GM12891 (cell line): ENCODE data around the gene FCRL1.

Source experiments
- DNase-seq: peaks from one replicate; pipeline ENCODE4 v3.0.0; 2011; ENCODE audit warnings: low spot score; ENCODE audit not compliant: insufficient read length
- FAIRE-seq: peaks from 2 replicates; lab custom pipeline; 2011; peaks lifted over from hg19 to GRCh38; lab: Jason Lieb, UNC
- PAX5 ChIP-seq: IDR thresholded peaks from 2 replicates; pipeline ENCODE4 v1.6.1; 2011; ENCODE audit warnings: low read length, moderate library complexity, mild to moderate bottlenecking; ENCODE audit not compliant: insufficient read depth, severe bottlenecking
- POLR2A ChIP-seq: IDR thresholded peaks from 2 replicates; pipeline ENCODE4 v1.6.1; 2011; ENCODE audit warnings: low read depth, low read length, control low read depth
- POLR2AphosphoS5 ChIP-seq: IDR thresholded peaks from 2 replicates; pipeline ENCODE4 v1.6.1; 2011; ENCODE audit warnings: low read depth, low read length, control low read depth
- POU2F2 ChIP-seq: IDR thresholded peaks from 2 replicates; pipeline ENCODE4 v1.6.1; 2011; ENCODE audit warnings: low read depth, mild to moderate bottlenecking, control low read depth, low read length, moderate library complexity
- SPI1 ChIP-seq: IDR thresholded peaks from 2 replicates; pipeline ENCODE4 v1.6.1; 2011; ENCODE audit warnings: low read depth, low read length, control low read depth
- TAF1 ChIP-seq: IDR thresholded peaks from 2 replicates; pipeline ENCODE4 v1.6.1; 2011; ENCODE audit warnings: low read depth, low read length, control low read depth

FCRL1 gene

DNA sequence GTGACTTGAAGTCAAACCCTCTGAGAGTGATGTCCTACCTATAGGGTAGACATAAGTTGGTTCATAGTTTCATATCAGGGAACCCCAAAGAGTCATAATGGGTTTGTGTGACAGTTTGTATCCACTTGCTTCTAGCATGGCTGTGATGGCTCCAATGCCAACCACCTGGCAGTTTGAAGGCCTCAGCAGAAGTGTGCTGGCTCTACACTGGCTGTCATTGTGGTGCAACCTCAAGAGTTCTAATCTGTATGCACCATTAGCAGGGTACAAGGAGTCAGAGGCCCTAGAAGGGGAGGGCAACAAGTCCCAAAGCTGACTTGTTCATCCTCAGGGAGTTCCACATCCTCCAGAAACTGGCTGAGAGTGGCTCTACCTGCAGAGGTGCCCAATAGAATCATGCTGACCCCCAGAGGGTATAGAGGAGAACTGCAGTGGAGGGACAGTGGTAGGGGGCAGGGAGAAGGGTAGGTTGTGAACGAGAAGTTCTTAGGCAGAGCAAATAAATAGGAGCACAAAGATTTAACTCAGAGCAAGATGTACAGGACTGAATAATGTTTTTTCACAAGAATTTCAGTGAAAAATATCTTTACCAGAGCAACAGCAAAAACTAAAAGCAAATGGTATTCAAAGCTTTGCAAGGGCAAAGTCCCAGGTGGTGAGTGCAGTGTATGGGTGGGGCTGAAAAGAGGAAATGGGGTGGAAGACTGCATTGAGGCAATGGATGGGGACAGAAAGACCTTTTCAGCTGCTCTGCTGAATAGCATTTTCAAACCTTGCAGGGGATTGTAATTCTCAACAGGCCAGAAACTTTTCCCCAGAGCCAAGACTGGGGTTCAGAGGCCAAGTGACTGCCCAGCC lies 46.2 kb downstream of the FCRL1 start:
- no peak for TF ChIP-seq POLR2A
- TF ChIP-seq POLR2AphosphoS5, result no peak
- TF ChIP-seq SPI1, result peak; percentile 81
- FAIRE-seq (no peak), DNase-seq (peak; percentile 7)

DNA sequence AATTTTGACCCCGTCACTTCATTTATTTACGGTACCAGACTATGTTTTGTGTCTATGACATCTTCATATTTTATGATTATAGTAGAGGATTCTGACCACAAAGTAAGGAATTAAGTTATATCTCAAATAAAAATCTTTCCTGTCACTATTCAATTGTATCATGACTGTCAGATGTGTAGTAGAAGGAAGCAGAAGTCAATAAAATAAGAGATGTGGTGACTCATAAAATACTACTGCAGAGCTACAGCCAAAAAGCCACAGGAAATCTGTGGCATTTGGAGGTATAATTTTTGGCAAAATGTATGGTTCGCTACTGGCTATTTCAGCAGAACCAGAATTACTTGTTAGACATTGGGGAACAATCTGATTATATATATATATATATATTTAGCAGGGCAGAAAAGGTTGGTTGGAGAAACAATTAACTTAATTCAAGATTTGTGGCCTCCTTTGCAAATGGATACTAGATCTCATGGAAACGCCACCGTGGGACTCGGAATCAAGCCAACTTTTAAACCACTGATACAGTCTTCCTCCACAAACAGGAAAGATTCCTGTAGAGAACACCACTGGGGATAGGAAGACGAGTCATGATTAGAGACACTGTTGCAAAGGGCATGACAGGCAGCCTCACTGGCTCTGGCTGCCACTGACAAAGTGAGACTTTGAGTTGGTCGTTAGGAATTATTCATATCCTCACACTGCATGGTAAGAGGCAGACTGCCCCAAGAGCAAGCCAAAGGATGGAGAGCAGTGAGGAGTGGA lies 48.1 kb downstream of the FCRL1 start:
- FAIRE-seq (no peak), DNase-seq (no peak)
- no peak for TF ChIP-seq PAX5
- TF ChIP-seq TAF1, result no peak
- TF ChIP-seq POLR2AphosphoS5, result no peak
- no peak for TF ChIP-seq SPI1
- no peak for TF ChIP-seq POLR2A
- no peak for TF ChIP-seq POU2F2

DNA sequence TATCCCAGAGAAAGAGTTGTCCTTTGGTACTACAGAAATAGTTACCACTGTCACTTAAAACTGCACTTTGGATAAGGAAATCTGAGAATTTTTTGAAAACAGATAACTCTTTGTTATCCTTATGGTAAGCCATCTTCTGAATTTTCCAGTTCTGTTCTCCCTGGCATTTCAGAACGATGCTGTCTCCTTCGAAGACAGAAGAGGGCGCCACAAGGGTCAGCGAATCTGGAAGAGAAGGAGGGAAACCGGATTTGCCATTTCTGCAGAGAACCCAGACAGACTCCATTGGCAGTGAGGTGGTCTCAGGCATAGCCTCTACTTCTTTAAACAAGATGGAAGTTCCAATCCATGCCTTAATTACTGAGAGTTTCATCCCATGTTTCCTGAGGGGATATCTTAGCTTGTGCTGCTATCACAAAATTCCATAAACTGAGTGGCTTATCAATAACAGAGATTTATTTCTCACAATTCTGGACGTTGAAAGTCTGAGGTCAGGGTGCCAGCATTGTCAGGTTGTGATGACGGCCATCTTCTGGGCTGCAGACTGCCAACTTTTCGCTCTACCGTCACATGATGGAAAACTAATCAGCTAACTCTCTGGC lies 49.4 kb downstream of the FCRL1 start:
- FAIRE-seq, result no peak
- no peak for DNase-seq
- TF ChIP-seq POLR2A (no peak), SPI1 (no peak), POLR2AphosphoS5 (no peak), POU2F2 (no peak), PAX5 (no peak), TAF1 (no peak)

DNA sequence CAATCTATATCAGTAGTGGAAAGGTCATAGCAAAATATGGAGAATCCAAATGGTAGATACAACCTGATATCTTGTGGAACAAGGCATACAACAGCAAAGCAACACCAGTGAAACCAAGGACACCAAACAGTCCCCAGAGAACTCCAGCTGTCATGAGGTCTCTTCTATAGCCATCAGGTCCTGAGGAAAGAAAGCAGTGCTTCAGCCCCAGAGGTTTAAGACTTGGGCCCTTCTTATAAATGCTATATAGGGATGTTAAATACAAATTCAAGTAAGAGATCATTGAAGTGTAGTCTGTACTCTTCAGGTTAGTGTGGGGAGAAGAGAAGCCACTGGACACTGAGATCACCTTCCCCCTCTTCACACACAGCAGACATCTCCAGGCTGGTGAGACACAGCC lies 53.1 kb downstream of the FCRL1 start:
- TF ChIP-seq POU2F2 (no peak), POLR2AphosphoS5 (no peak), SPI1 (no peak), POLR2A (no peak), PAX5 (no peak), TAF1 (no peak)
- FAIRE-seq (no peak), DNase-seq (no peak)

DNA sequence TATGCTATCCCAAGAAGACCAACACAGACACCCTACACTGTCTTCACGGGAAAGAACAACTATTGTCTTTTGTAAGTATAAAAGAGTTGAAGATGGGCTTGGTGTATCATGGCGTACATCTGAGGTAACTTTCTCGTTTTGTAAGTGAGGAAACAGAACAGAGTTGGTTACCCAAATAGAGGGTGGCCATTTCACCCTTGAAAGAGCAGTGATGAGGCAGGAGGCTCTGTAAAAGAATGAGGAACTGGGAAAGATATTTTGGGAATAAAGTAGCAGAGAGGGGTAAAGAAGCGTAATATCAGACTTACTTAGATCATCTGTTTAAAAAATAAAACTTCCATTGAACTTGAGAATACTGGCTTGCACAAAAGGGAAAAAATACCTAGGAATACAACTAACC lies 61.9 kb downstream of the FCRL1 start:
- no peak for TF ChIP-seq POLR2A
- TF ChIP-seq POU2F2, result no peak
- TF ChIP-seq PAX5, result no peak
- no peak for TF ChIP-seq TAF1
- TF ChIP-seq POLR2AphosphoS5, result no peak
- no peak for TF ChIP-seq SPI1
- DNase-seq (no peak), FAIRE-seq (no peak)

DNA sequence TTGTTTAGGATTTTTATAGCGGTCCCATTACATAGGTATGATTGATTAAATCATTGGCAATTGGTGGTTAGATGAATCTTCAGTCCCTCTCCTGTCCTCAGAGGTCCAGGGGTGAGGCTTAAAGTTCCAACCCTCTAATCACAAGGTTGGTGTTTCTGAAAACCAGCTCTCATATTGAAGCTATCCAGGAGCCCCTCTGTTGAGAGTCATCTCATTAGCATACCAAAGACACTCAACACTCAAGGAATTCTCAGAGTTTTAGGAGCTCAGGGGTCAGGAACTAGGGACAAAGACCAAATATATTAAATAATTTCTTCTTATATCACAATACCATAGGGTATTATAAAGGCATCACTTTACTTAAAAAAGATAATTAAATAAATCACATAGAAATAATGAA lies 66.3 kb downstream of the FCRL1 start:
- TF ChIP-seq POLR2AphosphoS5 (no peak), TAF1 (no peak), POLR2A (no peak), SPI1 (no peak), POU2F2 (no peak)
- no peak for FAIRE-seq

DNA sequence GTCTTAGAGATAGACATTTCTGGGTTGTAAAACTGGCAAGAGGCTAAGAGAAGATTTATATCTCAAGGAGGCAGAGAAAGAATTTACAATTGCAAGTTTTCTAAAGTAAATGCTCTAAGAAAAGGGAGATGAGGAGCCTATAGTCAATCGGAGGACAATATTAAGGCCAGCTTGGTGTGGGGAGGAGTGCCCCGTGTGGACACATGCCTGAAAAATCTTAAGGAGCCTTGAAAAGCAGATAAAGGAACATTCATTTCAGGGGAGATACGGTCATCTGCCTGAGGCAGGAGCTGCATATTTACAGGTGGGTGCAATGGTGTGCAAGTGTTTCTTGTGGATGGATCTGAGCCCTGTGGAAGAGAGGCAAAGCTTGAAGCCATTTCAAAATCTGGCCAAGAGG lies 68.6 kb downstream of the FCRL1 start:
- no peak for FAIRE-seq
- TF ChIP-seq POU2F2 (no peak), POLR2A (no peak), POLR2AphosphoS5 (no peak), TAF1 (no peak), PAX5 (no peak), SPI1 (no peak)
- DNase-seq, result no peak

More for the DNA sequence above, 66.3 kb downstream of the FCRL1 start:
- DNase-seq, result no peak

DNA sequence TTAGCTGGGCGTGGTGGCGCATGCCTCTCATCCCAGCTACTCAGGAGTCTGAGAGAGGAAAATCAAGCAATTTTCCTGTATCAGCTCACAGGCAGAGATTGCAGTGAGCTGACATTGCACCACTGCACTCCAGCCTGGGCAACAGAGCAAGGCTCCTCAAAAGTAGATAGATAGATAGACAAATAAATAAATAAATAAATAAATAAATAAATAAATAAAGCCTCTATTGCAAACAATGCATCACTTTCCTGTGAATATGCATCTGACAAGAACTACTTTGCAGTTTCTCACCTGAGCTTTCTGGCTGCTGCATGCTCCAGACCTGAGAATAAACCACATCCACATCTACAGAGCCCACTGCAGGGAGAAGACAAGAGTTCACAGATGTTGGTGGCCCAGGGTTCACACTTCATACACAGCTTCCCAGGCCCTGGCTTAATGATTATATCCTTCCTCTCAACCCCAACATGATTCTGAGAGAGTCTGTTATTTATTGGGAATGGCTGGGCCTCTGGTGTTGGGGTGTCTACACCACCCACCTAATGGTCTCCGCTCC lies 71.6 kb downstream of the FCRL1 start:
- TF ChIP-seq SPI1 (no peak), POLR2AphosphoS5 (no peak), POU2F2 (no peak), TAF1 (no peak), PAX5 (no peak), POLR2A (no peak)
- no peak for FAIRE-seq

More for the DNA sequence above, 71.6 kb downstream of the FCRL1 start:
- DNase-seq, result no peak
